CD8-positive, alpha-beta memory T cell (primary cell): ENCODE measurements around the gene CCDC85A. TPM values are rescaled to one million over a fixed set of nuclear protein-coding genes. Genes with fewer than 3 reads are reported as not detected.

Source experiments
- CTCF ChIA-PET: fragments of 350-600 bp; sonication (Branson Sonifier 250); formaldehyde crosslinking; loops from one replicate; lab custom pipeline; 2021; ENCODE audit warnings: antibody characterized with exemption; lab: Charles Lee
- POLR2A ChIA-PET: fragments of 350-600 bp; sonication (Branson Sonifier 250); formaldehyde crosslinking; loops from one replicate; lab custom pipeline; 2021; ENCODE audit warnings: antibody characterized with exemption; lab: Charles Lee
- DNase-seq, 5 donors: peaks; one replicate each; pipeline versions ENCODE4 v3.0.0 to v3.0.0-alpha.2; 2020 to 2022; ENCODE audit warnings: mixed read lengths in 1 of 5
- H3K27ac ChIP-seq: one replicate; pipeline ENCODE4 v1.7.0; 2013; ENCODE audit warnings: low read depth, mild to moderate bottlenecking, low read length, moderate library complexity
- H3K27me3 ChIP-seq: 2 replicates; pipeline ENCODE4 v1.7.0; 2013; ENCODE audit warnings: low read length, mild to moderate bottlenecking; ENCODE audit not compliant: insufficient read depth, poor library complexity, severe bottlenecking
- H3K36me3 ChIP-seq: 2 replicates; pipeline ENCODE4 v1.7.0; 2013; ENCODE audit warnings: mild to moderate bottlenecking, low read length, moderate library complexity; ENCODE audit not compliant: insufficient read depth
- H3K4me1 ChIP-seq: 2 replicates; pipeline ENCODE4 v1.7.0; 2013; ENCODE audit warnings: mild to moderate bottlenecking, low read length, moderate library complexity; ENCODE audit not compliant: insufficient read depth
- H3K4me3 ChIP-seq: 2 replicates; pipeline ENCODE4 v1.7.0; 2013; ENCODE audit warnings: mild to moderate bottlenecking, low read length
- H3K9me3 ChIP-seq: 2 replicates; pipeline ENCODE4 v1.7.0; 2013; ENCODE audit warnings: mild to moderate bottlenecking, low read length
- H3K27ac Mint-ChIP-seq, 8 donors: one replicate each; pipeline ENCODE4 v1.8.0; 2020 to 2021; ENCODE audit warnings: mixed read lengths in 8 of 8, mild to moderate bottlenecking in 6 of 8, inconsistent platforms in 3 of 8, moderate library complexity in 3 of 8
- H3K27me3 Mint-ChIP-seq, 2 donors: one replicate each; pipeline ENCODE4 v1.8.0; 2020 to 2021; ENCODE audit warnings: mixed read lengths in 2 of 2, mild to moderate bottlenecking in 1 of 2, moderate library complexity in 1 of 2
- H3K36me3 Mint-ChIP-seq, 3 donors: one replicate each; pipeline ENCODE4 v1.8.0; 2020 to 2021; ENCODE audit warnings: mixed read lengths in 3 of 3, inconsistent platforms in 1 of 3, mild to moderate bottlenecking in 1 of 3
- H3K4me1 Mint-ChIP-seq, 3 donors: one replicate each; pipeline ENCODE4 v1.8.0; 2020 to 2021; ENCODE audit warnings: mixed read lengths in 3 of 3, inconsistent platforms in 1 of 3, mild to moderate bottlenecking in 1 of 3
- H3K4me3 Mint-ChIP-seq, 7 donors: one replicate each; pipeline ENCODE4 v1.8.0; 2020 to 2021; ENCODE audit warnings: mixed read lengths in 7 of 7, mild to moderate bottlenecking in 6 of 7, moderate library complexity in 4 of 7, inconsistent platforms in 2 of 7
- H3K9me3 Mint-ChIP-seq, 5 donors: one replicate each; pipeline ENCODE4 v1.8.0; 2020 to 2022; ENCODE audit warnings: mixed read lengths in 5 of 5, mild to moderate bottlenecking in 3 of 5, moderate library complexity in 2 of 5, inconsistent platforms in 1 of 5
- polyA plus RNA-seq: library from polyadenylated mRNA; unstranded; fragments of 300-500 nt; fragmentation: Illumina TruSeq; gene quantifications from one replicate; pipeline ENCODE4 v1.2.3, GENCODE V29; 2021
- total RNA-seq, 2 experiments: library from RNA; stranded (reverse); gene quantifications; one replicate each; pipeline ENCODE4 v1.2.3, GENCODE V29; 2021

The CCDC85A gene
- total and polyA plus RNA-seq, 3 experiments from 2014 or later: not detected

GRCh38 chr2:56248965-56249742, 65.4 kb downstream of the CCDC85A start:
- Histone ChIP-seq H3K27ac (no peak overlapping the region), H3K4me3 (no peak overlapping the region), H3K9me3 (no peaks in the 10 kb centered on the region), H3K4me1 (no peaks in the 10 kb centered on the region), H3K27me3 (no peaks in the 10 kb centered on the region), H3K36me3 (no peaks in the 10 kb centered on the region)
- Mint-ChIP-seq H3K36me3 (no peaks in the 10 kb centered on the region), H3K27me3 (no peaks in the 10 kb centered on the region), H3K4me3 (no peak overlapping the region), H3K27ac (no peak overlapping the region), H3K9me3 (peaks cover 0 to 10% (median 4%) of the 10 kb centered on the region in 5 donors), H3K4me1 (no peaks in the 10 kb centered on the region)
- ChIA-PET POLR2A (no interaction called here), CTCF (no interaction called here)
- DNase-seq: no peak

- CTCF ChIA-PET: no interaction called here
- H3K27ac Mint-ChIP-seq: no peak overlapping the region
- H3K9me3 Mint-ChIP-seq: peaks cover 0 to 10% (median 4%) of the 10 kb centered on the region in 5 donors
- Histone ChIP-seq H3K4me1 (no peaks in the 10 kb centered on the region), H3K9me3 (no peaks in the 10 kb centered on the region), H3K27me3 (no peaks in the 10 kb centered on the region), H3K27ac (no peak overlapping the region), H3K4me3 (no peak overlapping the region), H3K36me3 (no peaks in the 10 kb centered on the region)
- POLR2A ChIA-PET: no interaction called here
- DNase-seq: no peak
- no peaks in the 10 kb centered on the region for H3K4me1 Mint-ChIP-seq
- H3K4me3 Mint-ChIP-seq: no peak overlapping the region
- H3K27me3 Mint-ChIP-seq: no peaks in the 10 kb centered on the region
- no peaks in the 10 kb centered on the region for H3K36me3 Mint-ChIP-seq
Observed at GRCh38 chr2:56250153-56250729, 66.5 kb downstream of the CCDC85A start.

GRCh38 chr2:56260415-56260814, 76.6 kb downstream of the CCDC85A start:
- CTCF ChIA-PET: no interaction called here
- Mint-ChIP-seq H3K27ac (no peak overlapping the region), H3K27me3 (no peaks in the 10 kb centered on the region), H3K9me3 (peaks cover 0 to 5% (median 0%) of the 10 kb centered on the region in 5 donors), H3K4me3 (no peak overlapping the region), H3K4me1 (no peaks in the 10 kb centered on the region), H3K36me3 (no peaks in the 10 kb centered on the region)
- no peak for DNase-seq
- no peak overlapping the region for H3K27ac ChIP-seq
- H3K9me3 ChIP-seq: no peaks in the 10 kb centered on the region
- H3K27me3 ChIP-seq: no peaks in the 10 kb centered on the region
- H3K4me1 ChIP-seq: no peaks in the 10 kb centered on the region
- no peak overlapping the region for H3K4me3 ChIP-seq
- POLR2A ChIA-PET: no interaction called here
- H3K36me3 ChIP-seq: no peaks in the 10 kb centered on the region

GRCh38 chr2:56262241-56262640, 78.5 kb downstream of the CCDC85A start:
- ChIA-PET POLR2A (no interaction called here), CTCF (no interaction called here)
- H3K9me3 ChIP-seq: no peaks in the 10 kb centered on the region
- Mint-ChIP-seq H3K27me3 (no peaks in the 10 kb centered on the region), H3K9me3 (peaks cover 0 to 5% (median 0%) of the 10 kb centered on the region in 5 donors), H3K4me1 (no peaks in the 10 kb centered on the region), H3K27ac (no peak overlapping the region), H3K36me3 (no peaks in the 10 kb centered on the region), H3K4me3 (no peak overlapping the region)
- no peak overlapping the region for H3K4me3 ChIP-seq
- H3K27me3 ChIP-seq: no peaks in the 10 kb centered on the region
- DNase-seq: no peak
- H3K36me3 ChIP-seq: no peaks in the 10 kb centered on the region
- no peaks in the 10 kb centered on the region for H3K4me1 ChIP-seq
- H3K27ac ChIP-seq: no peak overlapping the region

- Histone ChIP-seq H3K4me3 (no peak overlapping the region), H3K36me3 (no peaks in the 10 kb centered on the region), H3K4me1 (no peaks in the 10 kb centered on the region), H3K27me3 (no peaks in the 10 kb centered on the region), H3K27ac (no peak overlapping the region), H3K9me3 (no peaks in the 10 kb centered on the region)
- H3K9me3 Mint-ChIP-seq: peaks cover 0 to 5% (median 0%) of the 10 kb centered on the region in 5 donors
- ChIA-PET CTCF (no interaction called here), POLR2A (no interaction called here)
- no peak overlapping the region for H3K4me3 Mint-ChIP-seq
- no peak overlapping the region for H3K27ac Mint-ChIP-seq
- DNase-seq: no peak
- H3K4me1 Mint-ChIP-seq: no peaks in the 10 kb centered on the region
- no peaks in the 10 kb centered on the region for H3K27me3 Mint-ChIP-seq
- H3K36me3 Mint-ChIP-seq: no peaks in the 10 kb centered on the region
Observed at GRCh38 chr2:56263876-56264275, 80.1 kb downstream of the CCDC85A start.

- Histone ChIP-seq H3K4me3 (no peak overlapping the region), H3K4me1 (no peaks in the 10 kb centered on the region), H3K27me3 (no peaks in the 10 kb centered on the region), H3K9me3 (no peaks in the 10 kb centered on the region), H3K36me3 (no peaks in the 10 kb centered on the region), H3K27ac (no peak overlapping the region)
- H3K36me3 Mint-ChIP-seq: no peaks in the 10 kb centered on the region
- H3K4me3 Mint-ChIP-seq: no peak overlapping the region
- no peaks in the 10 kb centered on the region for H3K27me3 Mint-ChIP-seq
- ChIA-PET CTCF (no interaction called here), POLR2A (no interaction called here)
- no peak for DNase-seq
- peaks cover 0 to 5% (median 0%) of the 10 kb centered on the region in 5 donors for H3K9me3 Mint-ChIP-seq
- H3K27ac Mint-ChIP-seq: no peak overlapping the region
- H3K4me1 Mint-ChIP-seq: no peaks in the 10 kb centered on the region
Observed at GRCh38 chr2:56266761-56267414, 83.1 kb downstream of the CCDC85A start.

- H3K4me3 Mint-ChIP-seq: no peak overlapping the region
- H3K9me3 Mint-ChIP-seq: peaks cover 0 to 5% (median 0%) of the 10 kb centered on the region in 5 donors
- DNase-seq: no peak
- H3K36me3 Mint-ChIP-seq: no peaks in the 10 kb centered on the region
- H3K4me1 Mint-ChIP-seq: no peaks in the 10 kb centered on the region
- Histone ChIP-seq H3K27ac (no peak overlapping the region), H3K4me3 (no peak overlapping the region), H3K4me1 (no peaks in the 10 kb centered on the region), H3K36me3 (no peaks in the 10 kb centered on the region), H3K9me3 (no peaks in the 10 kb centered on the region), H3K27me3 (no peaks in the 10 kb centered on the region)
- ChIA-PET CTCF (no interaction called here), POLR2A (no interaction called here)
- H3K27ac Mint-ChIP-seq: no peak overlapping the region
- no peaks in the 10 kb centered on the region for H3K27me3 Mint-ChIP-seq
Observed at GRCh38 chr2:56267415-56267788, 83.6 kb downstream of the CCDC85A start.

GRCh38 chr2:56268856-56269255, 85.1 kb downstream of the CCDC85A start:
- POLR2A ChIA-PET: no interaction called here
- H3K36me3 ChIP-seq: no peaks in the 10 kb centered on the region
- peaks cover 0 to 5% (median 0%) of the 10 kb centered on the region in 5 donors for H3K9me3 Mint-ChIP-seq
- no peaks in the 10 kb centered on the region for H3K27me3 Mint-ChIP-seq
- H3K27me3 ChIP-seq: no peaks in the 10 kb centered on the region
- H3K36me3 Mint-ChIP-seq: no peaks in the 10 kb centered on the region
- H3K27ac Mint-ChIP-seq: no peak overlapping the region
- no peak overlapping the region for H3K4me3 Mint-ChIP-seq
- H3K9me3 ChIP-seq: no peaks in the 10 kb centered on the region
- no peak overlapping the region for H3K27ac ChIP-seq
- no peaks in the 10 kb centered on the region for H3K4me1 Mint-ChIP-seq
- DNase-seq: no peak
- CTCF ChIA-PET: no interaction called here
- H3K4me1 ChIP-seq: no peaks in the 10 kb centered on the region
- H3K4me3 ChIP-seq: no peak overlapping the region
